GM12878 (cell line): ENCODE measurements around the gene NGRN. TPM values are rescaled to one million over a fixed set of nuclear protein-coding genes. Genes with fewer than 3 reads are reported as not detected.
"Not testable (repeated sequence)": the region's sequence is repeated elsewhere in the genome, so short reads cannot be mapped to it uniquely, and the experiment has no call there.

Experiments
- ATAC-seq: fragments of 200-7000 bp; cut with Tn5 transposase; 3 replicates; pipeline ENCODE4 v1.9.1; 2020; ENCODE audit warnings: mild to moderate bottlenecking, moderate library complexity
- BruUV-seq: library from RNA; stranded (reverse); fragments of 400-500 nt; replicated peaks from 2 replicates; lab custom pipeline; 2021; lab: Mats Ljungman, UMichigan
- CTCF ChIA-PET: fragments of 300-600 bp; sonication (Branson Sonifier 250); formaldehyde crosslinking; extraction: SDS; loops from one replicate; lab custom pipeline; 2021; ENCODE audit warnings: inconsistent platforms; lab: Yijun Ruan, JAX
- POLR2A ChIA-PET: fragments of 350-600 bp; formaldehyde crosslinking; extraction: SDS; loops from one replicate; lab custom pipeline; 2021; ENCODE audit warnings: inconsistent platforms; lab: Charles Lee
- RAD21 ChIA-PET: fragments of 300-600 bp; sonication (Branson Sonifier 250); formaldehyde crosslinking; loops from one replicate; lab custom pipeline; 2023; ENCODE audit warnings: antibody characterized with exemption; ENCODE audit not compliant: unreplicated experiment; lab: Charles Lee
- SMC1A ChIA-PET: fragments of 300-600 bp; sonication (Branson Sonifier 250); formaldehyde crosslinking; loops from one replicate; lab custom pipeline; 2023; ENCODE audit not compliant: unreplicated experiment, uncharacterized antibody; lab: Charles Lee
- DNase-seq: peaks from one replicate; pipeline ENCODE4 v3.0.0-alpha.2; 2011; ENCODE audit warnings: low read depth, low spot score
- FAIRE-seq: peaks from 3 replicates; lab custom pipeline; 2011; peaks lifted over from hg19 to GRCh38; lab: Jason Lieb, UNC
- H2AFZ ChIP-seq: 2 replicates; pipeline ENCODE4 v1.6.0; 2011; ENCODE audit warnings: low read depth, low read length, control low read depth; ENCODE audit not compliant: control insufficient read depth
- H3K27ac ChIP-seq: 2 replicates; pipeline ENCODE4 v1.5.1; 2011; ENCODE audit warnings: control low read depth; ENCODE audit not compliant: control insufficient read depth, insufficient read depth
- H3K27me3 ChIP-seq, 2 experiments: replicated peaks in 1 of 2; 2 replicates each; pipeline versions ENCODE4 v1.6.0 to v1.6.1; 2011; ENCODE audit warnings: low read length in 1 of 2; ENCODE audit not compliant: control insufficient read depth in 2 of 2, insufficient read depth in 2 of 2
- H3K36me3 ChIP-seq, 2 experiments: 2 replicates each; pipeline ENCODE4 v1.5.1; 2011; ENCODE audit warnings: low read length in 1 of 2; ENCODE audit not compliant: control insufficient read depth in 2 of 2, insufficient read depth in 2 of 2
- H3K4me1 ChIP-seq: 2 replicates; pipeline ENCODE4 v1.6.1; 2011; ENCODE audit warnings: mild to moderate bottlenecking, low read length, moderate library complexity, mixed read lengths; ENCODE audit not compliant: control insufficient read depth, insufficient read depth
- H3K4me2 ChIP-seq: 2 replicates; pipeline ENCODE4 v1.6.0; 2011; ENCODE audit warnings: control low read depth; ENCODE audit not compliant: control insufficient read depth, insufficient read depth
- H3K4me3 ChIP-seq: fragments of 200-600 bp; sonication (generic); 2 replicates; pipeline ENCODE4 v1.5.1; 2016
- H3K79me2 ChIP-seq: 2 replicates; pipeline ENCODE4 v1.6.0; 2011; ENCODE audit warnings: low read length; ENCODE audit not compliant: control insufficient read depth, insufficient read depth
- H3K9ac ChIP-seq: 2 replicates; pipeline ENCODE4 v1.8.0; 2011; ENCODE audit warnings: low read length, control low read depth, mixed read lengths; ENCODE audit not compliant: control insufficient read depth, insufficient read depth
- H3K9me3 ChIP-seq: replicated peaks from 3 replicates; pipeline ENCODE4 v1.5.1; 2011; ENCODE audit warnings: mild to moderate bottlenecking, low read length; ENCODE audit not compliant: control insufficient read depth, insufficient read depth
- H4K20me1 ChIP-seq: 2 replicates; pipeline ENCODE4 v1.6.0; 2011; ENCODE audit not compliant: control insufficient read depth, insufficient read depth
- BMI1 ChIP-seq: fragments of 450-650 bp; IDR thresholded peaks from 2 replicates; pipeline ENCODE4 v1.6.1; 2016; ENCODE audit warnings: mild to moderate bottlenecking, moderate library complexity, borderline replicate concordance
- EED ChIP-seq: sonication (generic); IDR thresholded peaks from 2 replicates; pipeline ENCODE4 v1.6.1; 2016; ENCODE audit warnings: antibody characterized with exemption, low read depth
- FOXM1 ChIP-seq: IDR thresholded peaks from 2 replicates; pipeline ENCODE4 v1.6.1; 2012; ENCODE audit warnings: low read depth, mild to moderate bottlenecking, inconsistent platforms, low read length, moderate library complexity
- GATAD2B ChIP-seq: fragments of 450-650 bp; conservative IDR thresholded peaks from 2 replicates; pipeline ENCODE4 v1.6.1; 2017; ENCODE audit warnings: low read depth, mild to moderate bottlenecking, moderate library complexity
- KAT2A ChIP-seq: conservative IDR thresholded peaks from 2 replicates; pipeline ENCODE4 v1.6.1; 2011; ENCODE audit warnings: low read depth, low read length; ENCODE audit not compliant: control insufficient read depth
- MEF2B ChIP-seq: fragments of 450-650 bp; IDR thresholded peaks from 2 replicates; pipeline ENCODE4 v1.6.1; 2018; ENCODE audit warnings: mild to moderate bottlenecking, moderate library complexity; ENCODE audit not compliant: partially characterized antibody, poor library complexity, severe bottlenecking
- NR2C1 ChIP-seq: fragments of 450-650 bp; IDR thresholded peaks from 2 replicates; pipeline ENCODE4 v1.6.1; 2017; ENCODE audit warnings: antibody characterized with exemption, mild to moderate bottlenecking, moderate library complexity
- NR2C2 ChIP-seq: IDR thresholded peaks from 2 replicates; pipeline ENCODE4 v1.6.1; 2011; ENCODE audit warnings: borderline replicate concordance, low read depth; ENCODE audit not compliant: control insufficient read depth, insufficient read length
- PAX8 ChIP-seq: fragments of 450-650 bp; IDR thresholded peaks from 2 replicates; pipeline ENCODE4 v1.6.1; 2017; ENCODE audit warnings: mild to moderate bottlenecking, moderate library complexity
- PML ChIP-seq: IDR thresholded peaks from 2 replicates; pipeline ENCODE4 v1.6.1; 2012; ENCODE audit warnings: low read length, inconsistent platforms
- RB1 ChIP-seq: fragments of 450-650 bp; formaldehyde crosslinking; IDR thresholded peaks from 2 replicates; pipeline ENCODE4 v1.6.1; 2017; ENCODE audit warnings: mild to moderate bottlenecking, borderline replicate concordance
- RELA ChIP-seq: fragments of 450-650 bp; IDR thresholded peaks from 2 replicates; pipeline ENCODE4 v1.8.0; 2014; ENCODE audit warnings: borderline replicate concordance; ENCODE audit not compliant: partially characterized antibody
- SIX5 ChIP-seq: IDR thresholded peaks from 2 replicates; pipeline ENCODE4 v1.6.1; 2011; ENCODE audit warnings: mild to moderate bottlenecking, low read depth, low read length, moderate library complexity; ENCODE audit not compliant: severe bottlenecking
- SREBF1 ChIP-seq: IDR thresholded peaks from 2 replicates; pipeline ENCODE4 v1.6.1; 2012; ENCODE audit warnings: mild to moderate bottlenecking, low read length
- SREBF2 ChIP-seq: IDR thresholded peaks from 2 replicates; pipeline ENCODE4 v1.6.1; 2012; ENCODE audit warnings: mild to moderate bottlenecking, low read length
- WGBS: methylation state at CpG from one replicate; pipeline ENCODE4 v1.1.6; 2016; ENCODE audit warnings: low lambda C conversion rate; ENCODE audit not compliant: insufficient replicate concordance, insufficient coverage; ENCODE audit errors: missing lambda C conversion rate; 5-methylcytosine and 5-hydroxymethylcytosine counted together
- in situ Hi-C: fragments of 300-500 bp; cut with MboI; formaldehyde crosslinking; loops from 9 replicates; pipeline ENCODE4 v1.14.3; 2018; ENCODE audit warnings: mixed read lengths
- intact Hi-C: fragments of 100-400 bp; cut with micrococcal nuclease; formaldehyde crosslinking; loops from one replicate; pipeline ENCODE4 v1.14.2; 2022; ENCODE audit not compliant: unreplicated experiment
- polyA plus RNA-seq, 11 experiments: library from polyadenylated mRNA; depleted of rRNA in 4 of 11; unstranded in 6 of 11; stranded (reverse) in 5 of 11; fragments of >200 nt; fragmentation: Nextera tagmentation in 4 of 11; fragmentation: Illumina TruSeq in 1 of 11; extraction: Ambion mirVana in 4 of 11; extraction: Trizol in 1 of 11; gene quantifications; 1 replicate in 1 of 11; 2 replicates in 10 of 11; pipeline versions ENCODE4 v1.2.1 to v1.2.3, GENCODE V29; 2011 to 2016; ENCODE audit warnings: inconsistent platforms in 2 of 11, missing spikeins in 2 of 11, low read depth in 1 of 11
- total RNA-seq, 4 experiments: library from RNA; depleted of rRNA in 3 of 4; stranded (reverse); fragments of >200 nt in 3 of 4; fragmentation: Illumina TruSeq in 1 of 4; extraction: Trizol in 1 of 4; gene quantifications; 2 replicates each; pipeline versions ENCODE4 v1.2.1 to v1.2.3, GENCODE V29; 2013 to 2021
- TF ChIP-seq, protein P1 (sequence below): IDR thresholded peaks from 2 replicates; pipeline ENCODE4 v1.6.1; 2011; ENCODE audit warnings: borderline replicate concordance, low read depth, mild to moderate bottlenecking, moderate library complexity, mixed read lengths, low read length; ENCODE audit not compliant: insufficient read depth; ENCODE audit errors: extremely low read length

NGRN gene
- total and polyA plus RNA-seq, 10 of the 15 experiments (the other 5 are each of a cell fraction or from before 2014, with no cell fraction given): 5.8 to 31.3 (median 23.2) TPM

DNA sequence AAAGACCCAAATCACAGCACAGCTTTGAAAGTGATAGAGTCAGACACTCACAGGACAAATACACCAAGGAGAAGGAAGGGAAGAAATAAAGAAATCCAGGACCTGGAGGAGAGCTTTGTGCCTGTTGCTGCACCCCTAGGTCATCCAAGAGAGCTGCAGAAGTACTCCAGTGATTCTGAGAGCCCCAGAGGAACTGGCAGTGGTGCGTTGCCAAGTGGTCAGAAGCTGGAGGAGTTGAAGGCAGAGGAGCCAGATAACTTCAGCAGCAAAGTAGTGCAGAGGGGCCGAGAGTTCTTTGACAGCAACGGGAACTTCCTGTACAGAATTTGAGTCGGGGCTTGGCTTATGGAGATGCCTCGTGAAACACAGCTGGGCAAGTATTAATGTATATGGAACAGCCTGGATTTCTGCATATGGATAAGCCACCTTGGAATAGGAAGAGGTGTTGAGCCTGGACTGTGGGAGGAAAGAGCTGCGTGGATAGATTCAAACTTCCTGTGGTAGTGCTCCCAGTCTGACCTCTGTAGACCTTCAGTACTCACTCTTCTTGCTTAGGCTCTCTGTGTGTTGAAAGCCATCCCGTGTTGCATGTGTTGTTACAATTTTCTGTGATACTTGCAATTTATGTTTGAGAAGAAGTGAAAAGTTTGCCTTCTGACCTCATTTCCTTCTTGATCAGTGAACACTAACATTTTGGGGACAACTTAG is 6.1 kb downstream of the NGRN start:
- 78% methylated on average over 7 of the region's 7 CpGs for WGBS
- SMC1A ChIA-PET: interaction anchor here (0.9 to 2.5 kb wide), 6 partner anchors 10 to 122 kb away, joined by 3 to 11 read pairs (median 4); partner anchors contain the start of gene SEMA4B
- no peak overlapping the region for H3K9ac ChIP-seq
- no peak overlapping the region for H3K27ac ChIP-seq
- H3K4me2 ChIP-seq: no peak overlapping the region
- H3K9me3 ChIP-seq: no peaks in the 10 kb centered on the region
- no peak for DNase-seq
- H3K27me3 ChIP-seq: no peaks in the 10 kb centered on the region
- no peak overlapping the region for H3K4me3 ChIP-seq
- in situ Hi-C loops (no loop called here), intact Hi-C loops (no loop called here)
- POLR2A ChIA-PET: interaction anchor here (0.6 kb wide), 1 partner anchor 115 kb away, joined by 3 read pairs; no protein-coding TSS in a partner anchor
- CTCF ChIA-PET: interaction anchor here (0.7 to 1.5 kb wide), 6 partner anchors 11 to 129 kb away, joined by 3 to 5 read pairs (median 3); no protein-coding TSS in a partner anchor
- peaks cover 27% of the 10 kb centered on the region for H3K79me2 ChIP-seq
- peaks cover 2 to 4% of the 10 kb centered on the region in 2 experiments for H3K36me3 ChIP-seq
- no peak for TF ChIP-seq SIX5
- no peak for TF ChIP-seq SREBF2
- TF ChIP-seq EED: no peak
- no peak for TF ChIP-seq MEF2B
- no peak for TF ChIP-seq SREBF1
- no peak for TF ChIP-seq KAT2A
- no peak for TF ChIP-seq PML
- TF ChIP-seq PAX8: no peak
- TF ChIP-seq, protein P1, sequence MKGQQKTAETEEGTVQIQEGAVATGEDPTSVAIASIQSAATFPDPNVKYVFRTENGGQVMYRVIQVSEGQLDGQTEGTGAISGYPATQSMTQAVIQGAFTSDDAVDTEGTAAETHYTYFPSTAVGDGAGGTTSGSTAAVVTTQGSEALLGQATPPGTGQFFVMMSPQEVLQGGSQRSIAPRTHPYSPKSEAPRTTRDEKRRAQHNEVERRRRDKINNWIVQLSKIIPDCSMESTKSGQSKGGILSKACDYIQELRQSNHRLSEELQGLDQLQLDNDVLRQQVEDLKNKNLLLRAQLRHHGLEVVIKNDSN: no peak
- no peak for TF ChIP-seq BMI1
- no peak for TF ChIP-seq RELA
- no peak for TF ChIP-seq FOXM1
- TF ChIP-seq GATAD2B: no peak
- TF ChIP-seq NR2C2: no peak
- no peak for TF ChIP-seq NR2C1
- no peak for TF ChIP-seq RB1
- H3K4me1 ChIP-seq: no peaks in the 10 kb centered on the region
- H4K20me1 ChIP-seq: no peaks in the 10 kb centered on the region
- RAD21 ChIA-PET: no interaction called here
- no peak overlapping the region for H2AFZ ChIP-seq
- ATAC-seq: peak; percentile 27; the same call in 1 of the 3 replicates
- BruUV-seq: TSS peak; percentile 14
- FAIRE-seq: no peak

DNA sequence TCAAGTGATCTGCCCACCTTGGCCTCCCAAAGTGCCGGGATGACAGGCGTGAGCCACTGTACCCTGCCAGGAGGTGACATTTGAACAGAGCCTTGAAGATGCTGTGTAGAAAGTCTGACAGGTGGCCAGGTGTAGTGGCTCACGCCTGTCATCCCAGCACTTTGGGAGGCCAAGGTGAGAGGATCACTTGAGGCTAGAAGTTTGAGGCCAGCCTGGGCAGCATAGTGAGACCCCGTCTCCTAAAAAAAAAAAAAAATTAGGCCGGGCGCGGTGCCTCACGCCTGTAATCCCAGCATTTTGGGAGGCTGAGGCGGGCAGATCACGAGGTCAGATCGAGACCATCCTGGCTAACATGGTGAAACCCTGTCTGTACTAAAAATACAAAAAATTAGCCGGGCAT is 13.0 kb downstream of the NGRN start:
- WGBS: 96% methylated on average over 12 of the region's 12 CpGs
- SMC1A ChIA-PET, FAIRE-seq, H3K9me3 ChIP-seq, in situ Hi-C loops, H3K27ac ChIP-seq, POLR2A ChIA-PET, H3K36me3 ChIP-seq, H3K79me2 ChIP-seq, BruUV-seq, ATAC-seq, H3K4me3 ChIP-seq, H3K9ac ChIP-seq, H4K20me1 ChIP-seq, DNase-seq, H2AFZ ChIP-seq, RAD21 ChIA-PET, H3K4me1 ChIP-seq, H3K27me3 ChIP-seq, H3K4me2 ChIP-seq, intact Hi-C loops: not testable (repeated sequence)
- CTCF ChIA-PET: interaction anchor here (1.3 to 2.0 kb wide), 2 partner anchors 8 to 12 kb away, joined by 4 to 6 read pairs; no protein-coding TSS in a partner anchor
